SK-N-SH (cell line): ENCODE measurements around the gene DISP2. TPM values are rescaled to one million over a fixed set of nuclear protein-coding genes. Genes with fewer than 3 reads are reported as not detected.

ENCODE experiments used
- CTCF ChIA-PET: fragments of 300-600, 350-600 bp; formaldehyde crosslinking; extraction: SDS; loops from one replicate; lab custom pipeline; 2021; lab: Yijun Ruan, JAX
- POLR2A ChIA-PET: fragments of 350-600 bp; sonication (Branson Sonifier 250); formaldehyde crosslinking; extraction: SDS; loops from one replicate; lab custom pipeline; 2020; ENCODE audit warnings: antibody characterized with exemption, inconsistent platforms; lab: Yijun Ruan, JAX
- DNase-seq: peaks from one replicate; pipeline ENCODE4 v3.0.0; 2012
- H2AFZ ChIP-seq: fragments of 200-600 bp; sonication (generic); 2 replicates; pipeline ENCODE4 v1.8.1; 2016; ENCODE audit warnings: antibody characterized with exemption, mild to moderate bottlenecking, low read depth
- H3F3A ChIP-seq: fragments of 200-600 bp; sonication (generic); replicated peaks from 2 replicates; pipeline ENCODE3; 2016; ENCODE audit warnings: antibody characterized with exemption, mild to moderate bottlenecking; ENCODE audit not compliant: insufficient read depth
- H3K27ac ChIP-seq, 2 experiments: fragments of 200-500 bp in 1 of 2; fragments of 200-600 bp in 1 of 2; sonication (Bioruptor generic) in 1 of 2; sonication (generic), shearing (Covaris generic) in 1 of 2; 2 replicates each; pipeline versions ENCODE4 v1.5.1 to v1.6.1; 2014 to 2016; ENCODE audit warnings: low read depth in 2 of 2, inconsistent platforms in 1 of 2, low read length in 1 of 2, mild to moderate bottlenecking in 1 of 2, mixed read lengths in 1 of 2
- H3K27me3 ChIP-seq: fragments of 200-600 bp; sonication (generic), shearing (Covaris generic); 2 replicates; pipeline ENCODE4 v1.6.1; 2016; ENCODE audit warnings: mixed run types; ENCODE audit not compliant: insufficient read depth
- H3K36me3 ChIP-seq, 2 experiments: fragments of 200-500 bp in 1 of 2; fragments of 200-600 bp in 1 of 2; sonication (Bioruptor generic) in 1 of 2; sonication (generic) in 1 of 2; replicated peaks in 1 of 2; 2 replicates each; pipeline versions ENCODE3 to v1.5.1; 2014 to 2016; ENCODE audit warnings: low read length in 1 of 2, mild to moderate bottlenecking in 1 of 2; ENCODE audit not compliant: insufficient read depth in 2 of 2, control insufficient read depth in 1 of 2
- H3K4me1 ChIP-seq, 2 experiments: fragments of 200-500 bp in 1 of 2; fragments of 200-600 bp in 1 of 2; sonication (Bioruptor generic) in 1 of 2; sonication (generic), shearing (Covaris generic) in 1 of 2; 2 replicates each; pipeline versions ENCODE4 v1.5.1 to v1.6.1; 2014 to 2016; ENCODE audit warnings: low read depth in 1 of 2, low read length in 1 of 2, mixed run types in 1 of 2; ENCODE audit not compliant: insufficient read depth in 2 of 2, control insufficient read depth in 1 of 2
- H3K4me2 ChIP-seq: fragments of 200-600 bp; sonication (generic), shearing (Covaris generic); 2 replicates; pipeline ENCODE4 v1.6.1; 2017; ENCODE audit warnings: mixed run types
- H3K4me3 ChIP-seq, 2 experiments: fragments of 200-500 bp in 1 of 2; fragments of 200-600 bp in 1 of 2; sonication (Bioruptor generic) in 1 of 2; sonication (generic), shearing (Covaris generic) in 1 of 2; 2 replicates each; pipeline versions ENCODE4 v1.5.1 to v1.8.1; 2014 to 2016; ENCODE audit warnings: low read depth in 2 of 2, inconsistent platforms in 1 of 2, low read length in 1 of 2, mild to moderate bottlenecking in 1 of 2, mixed read lengths in 1 of 2, moderate library complexity in 1 of 2
- H3K79me2 ChIP-seq: fragments of 200-600 bp; sonication (generic); 2 replicates; pipeline ENCODE4 v1.8.1; 2017; ENCODE audit warnings: mild to moderate bottlenecking; ENCODE audit not compliant: insufficient read depth
- H3K9ac ChIP-seq: fragments of 200-600 bp; sonication (generic); 2 replicates; pipeline ENCODE4 v1.6.1; 2017; ENCODE audit warnings: mixed run types
- H3K9me2 ChIP-seq: fragments of 200-600 bp; sonication (generic); 2 replicates; pipeline ENCODE4 v1.6.1; 2017; ENCODE audit warnings: mixed run types
- H3K9me3 ChIP-seq: fragments of 200-600 bp; sonication (generic); 2 replicates; pipeline ENCODE4 v1.6.1; 2017; ENCODE audit warnings: mixed run types, mild to moderate bottlenecking, moderate library complexity
- H4K20me1 ChIP-seq: fragments of 200-600 bp; sonication (generic); 2 replicates; pipeline ENCODE4 v1.6.1; 2017; ENCODE audit warnings: mild to moderate bottlenecking, mixed run types; ENCODE audit not compliant: insufficient read depth
- CHD2 ChIP-seq: fragments of 150-350 bp; IDR thresholded peaks from 2 replicates; pipeline ENCODE4 v1.6.1; 2018; ENCODE audit warnings: low read length; ENCODE audit not compliant: partially characterized antibody
- ELF1 ChIP-seq: IDR thresholded peaks from 2 replicates; pipeline ENCODE4 v1.4.0; 2012
- EP300 ChIP-seq, 2 experiments: IDR thresholded peaks; 2 replicates each; pipeline versions ENCODE4 v1.4.0 to v1.6.1; 2012; ENCODE audit warnings: borderline replicate concordance in 1 of 2, low read depth in 1 of 2, low read length in 1 of 2
- EZH2phosphoT487 ChIP-seq: fragments of 200-600 bp; sonication (generic); IDR thresholded peaks from 2 replicates; pipeline ENCODE4 v1.6.1; 2017; ENCODE audit warnings: low read depth, mixed run types, mild to moderate bottlenecking, antibody characterized with exemption, moderate library complexity, borderline replicate concordance
- FOSL2 ChIP-seq: IDR thresholded peaks from 2 replicates; pipeline ENCODE4 v1.4.0; 2012; ENCODE audit warnings: low read depth, mild to moderate bottlenecking, moderate library complexity, borderline replicate concordance
- FOXJ3 ChIP-seq: sonication (generic); formaldehyde crosslinking; IDR thresholded peaks from 2 replicates; pipeline ENCODE4 v1.5.1; 2020; ENCODE audit warnings: mild to moderate bottlenecking, missing genetic modification reagents
- GATA2 ChIP-seq: sonication (generic); formaldehyde crosslinking; IDR thresholded peaks from 2 replicates; pipeline ENCODE4 v1.5.0; 2020; ENCODE audit warnings: mild to moderate bottlenecking, missing genetic modification reagents
- JUND ChIP-seq: IDR thresholded peaks from 2 replicates; pipeline ENCODE4 v1.4.0; 2012
- MXI1 ChIP-seq: IDR thresholded peaks from 2 replicates; pipeline ENCODE4 v1.6.1; 2012; ENCODE audit warnings: mild to moderate bottlenecking, low read depth, low read length, improper control_type of control experiment
- POLR2AphosphoS5 ChIP-seq: IDR thresholded peaks from 2 replicates; pipeline ENCODE4 v1.6.1; 2012; ENCODE audit warnings: low read depth, low read length
- RAD21 ChIP-seq: IDR thresholded peaks from 2 replicates; pipeline ENCODE4 v1.6.1; 2012; ENCODE audit warnings: mild to moderate bottlenecking, low read length
- RXRA ChIP-seq: IDR thresholded peaks from 2 replicates; pipeline ENCODE4 v1.4.0; 2012; ENCODE audit warnings: low read depth, mild to moderate bottlenecking, borderline replicate concordance
- SMC3 ChIP-seq: IDR thresholded peaks from 2 replicates; pipeline ENCODE4 v1.6.1; 2012; ENCODE audit warnings: low read depth, low read length, improper control_type of control experiment
- TAF1 ChIP-seq: IDR thresholded peaks from 2 replicates; pipeline ENCODE4 v1.6.1; 2012; ENCODE audit warnings: low read depth, mild to moderate bottlenecking, low read length, moderate library complexity, borderline replicate concordance
- TCF12 ChIP-seq: IDR thresholded peaks from 2 replicates; pipeline ENCODE4 v1.4.0; 2012
- TEAD4 ChIP-seq: IDR thresholded peaks from 2 replicates; pipeline ENCODE4 v1.4.0; 2012; ENCODE audit warnings: mild to moderate bottlenecking, borderline replicate concordance; ENCODE audit not compliant: insufficient read depth
- YY1 ChIP-seq: IDR thresholded peaks from 2 replicates; pipeline ENCODE4 v1.4.0; 2012; ENCODE audit warnings: low read depth, mild to moderate bottlenecking
- WGBS: methylation state at CpG from one replicate; pipeline ENCODE4 v1.1.6; 2017; ENCODE audit warnings: low lambda C conversion rate; 5-methylcytosine and 5-hydroxymethylcytosine counted together
- polyA plus RNA-seq, 3 experiments: library from polyadenylated mRNA; depleted of rRNA; stranded (reverse); fragments of >200 nt; gene quantifications; 2 replicates each; pipeline ENCODE4 v1.2.3, GENCODE V29; 2012
- TF ChIP-seq, protein P1 (sequence below): IDR thresholded peaks from 2 replicates; pipeline ENCODE4 v1.4.0; 2012; ENCODE audit warnings: low read depth
- TF ChIP-seq, protein P2 (sequence below): IDR thresholded peaks from 2 replicates; pipeline ENCODE4 v1.4.0; 2012; ENCODE audit warnings: low read depth, borderline replicate concordance
- TF ChIP-seq, protein P3 (sequence below): IDR thresholded peaks from 2 replicates; pipeline ENCODE4 v1.4.0; 2012; ENCODE audit warnings: low read depth, borderline replicate concordance

Gene DISP2
- polyA plus RNA-seq, 1 of the 3 experiments (the other 2 are of a cell fraction): 0.12 TPM

DNA sequence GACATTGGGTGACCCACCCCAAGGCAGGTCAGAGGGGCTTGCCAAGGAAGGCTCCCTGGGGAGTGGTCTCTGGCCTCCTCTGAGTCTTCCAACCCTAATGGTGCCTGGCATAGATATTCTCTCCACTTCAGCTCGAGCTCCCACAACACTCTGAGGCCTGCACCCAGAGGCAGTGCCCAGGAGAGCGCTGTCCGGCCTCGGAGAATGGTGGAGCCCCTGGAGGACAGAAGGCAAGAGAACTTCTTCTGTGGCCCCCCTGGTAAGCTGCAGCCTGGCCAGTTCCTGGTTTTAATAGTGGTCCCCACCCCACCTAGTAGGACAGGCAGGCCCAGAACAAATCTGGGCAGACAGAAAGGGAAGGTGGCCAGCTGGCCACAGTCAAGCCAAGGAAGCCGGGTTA lies 7.0 kb downstream of the DISP2 start:
- POLR2A ChIA-PET: interaction anchor here (0.5 kb wide), 1 partner anchor 125 kb away, joined by 4 read pairs; no protein-coding TSS in a partner anchor
- WGBS: 92% methylated on average over 4 of the region's 5 CpGs
- H3K4me3 ChIP-seq: no peak overlapping the region
- H3K27ac ChIP-seq: no peak overlapping the region
- TF ChIP-seq ELF1 (no peak), JUND (no peak), SMC3 (no peak), EZH2phosphoT487 (no peak), MXI1 (no peak), RAD21 (no peak), FOXJ3 (no peak), GATA2 (no peak), FOSL2 (no peak)
- TF ChIP-seq, protein P1, sequence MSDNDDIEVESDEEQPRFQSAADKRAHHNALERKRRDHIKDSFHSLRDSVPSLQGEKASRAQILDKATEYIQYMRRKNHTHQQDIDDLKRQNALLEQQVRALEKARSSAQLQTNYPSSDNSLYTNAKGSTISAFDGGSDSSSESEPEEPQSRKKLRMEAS: no peak
- TF ChIP-seq, all 33 proteins: peak for 0
- Histone ChIP-seq H3K36me3 (no peaks in the 10 kb centered on the region), H3K4me2 (no peak overlapping the region), H3K4me1 (peaks cover 0 to 17% of the 10 kb centered on the region in 2 experiments; a peak in 1 of 4 replicates), H3K79me2 (no peaks in the 10 kb centered on the region), H2AFZ (no peak overlapping the region), H3K27me3 (0 out of 2 replicates have a peak, but pooled peaks cover 9% of the 10 kb centered on the region), H3K9me3 (no peaks in the 10 kb centered on the region), H4K20me1 (no peaks in the 10 kb centered on the region), H3K9me2 (no peaks in the 10 kb centered on the region), H3F3A (no peaks in the 10 kb centered on the region), H3K9ac (no peak overlapping the region)
- DNase-seq: no peak
- CTCF ChIA-PET: interaction anchor here (1.1 to 70.6 kb wide), 3 partner anchors 11 to 57 kb away, joined by 4 to 2194 read pairs (median 4); partner anchors contain the start of genes ANKRD63, CCDC9B, INAFM2 and PLCB2

DNA sequence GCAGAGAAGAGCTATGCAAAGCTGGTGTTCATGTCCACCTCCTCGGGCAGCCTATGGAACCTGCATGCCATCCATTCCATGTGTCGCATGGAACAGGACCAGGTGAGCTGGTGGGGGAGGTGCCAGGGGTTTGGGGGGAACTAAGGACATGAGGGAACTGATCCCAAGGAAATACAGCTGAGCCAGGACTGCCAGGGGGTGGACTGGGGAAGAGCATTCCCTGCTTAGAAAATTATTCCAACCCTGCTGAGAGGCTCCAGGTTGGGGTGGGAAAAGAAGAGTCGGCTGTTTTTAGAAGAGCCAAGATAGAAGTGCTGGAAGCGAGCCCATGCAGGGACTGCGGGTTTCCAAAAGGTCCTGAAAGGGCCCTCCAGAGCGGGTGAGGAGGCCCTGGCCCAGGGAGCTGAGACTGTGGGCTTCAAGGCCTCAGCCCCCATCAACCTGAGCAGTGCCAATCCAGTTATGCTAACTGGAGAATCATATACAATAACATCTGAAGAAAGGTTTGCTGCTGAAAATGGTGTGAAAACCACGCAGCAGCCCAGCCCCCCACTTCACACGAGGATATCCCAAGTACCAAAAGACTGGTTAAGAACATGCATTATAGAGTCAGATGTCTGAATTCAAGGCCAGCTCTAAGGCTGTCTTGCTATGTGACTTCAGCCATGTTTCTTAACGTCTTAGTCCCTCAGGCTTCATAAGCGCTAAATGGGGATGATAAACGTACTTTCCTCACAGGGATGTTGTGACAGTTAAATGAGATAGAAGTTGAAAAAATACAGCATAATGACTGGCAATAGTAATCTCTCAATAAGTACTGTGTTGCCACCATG lies 7.8 kb downstream of the DISP2 start:
- Histone ChIP-seq H3K4me3 (no peak overlapping the region), H3K4me1 (peaks cover 0 to 17% of the 10 kb centered on the region in 2 experiments; a peak in 1 of 4 replicates), H3K9me2 (no peaks in the 10 kb centered on the region), H3K4me2 (no peak overlapping the region), H3K9me3 (no peaks in the 10 kb centered on the region)
- CTCF ChIA-PET: interaction anchor here (1.2 to 70.6 kb wide), 4 partner anchors 8 to 56 kb away, joined by 3 to 2194 read pairs (median 16); partner anchors contain the start of genes ANKRD63, CCDC9B, DISP2 and INAFM2
- POLR2A ChIA-PET: interaction anchor here (0.5 to 1.2 kb wide), 2 partner anchors 25 to 124 kb away, joined by 4 to 6 read pairs; partner anchors contain the start of gene CCDC9B
- no peak for DNase-seq
- WGBS: 79% methylated on average over 11 of the region's 11 CpGs
- TF ChIP-seq TCF12 (no peak), POLR2AphosphoS5 (no peak), JUND (no peak), TAF1 (no peak), EP300 (IDR thresholded peaks at IDR 0.05; ENCODE audit: borderline replicate concordance in 1 of 2, low read depth in 1 of 2, low read length in 1 of 2) (no peak), FOXJ3 (no peak), YY1 (no peak), CHD2 (no peak), RXRA (no peak), SMC3 (no peak), ELF1 (no peak), TEAD4 (no peak), GATA2 (no peak)
- TF ChIP-seq, protein P2, sequence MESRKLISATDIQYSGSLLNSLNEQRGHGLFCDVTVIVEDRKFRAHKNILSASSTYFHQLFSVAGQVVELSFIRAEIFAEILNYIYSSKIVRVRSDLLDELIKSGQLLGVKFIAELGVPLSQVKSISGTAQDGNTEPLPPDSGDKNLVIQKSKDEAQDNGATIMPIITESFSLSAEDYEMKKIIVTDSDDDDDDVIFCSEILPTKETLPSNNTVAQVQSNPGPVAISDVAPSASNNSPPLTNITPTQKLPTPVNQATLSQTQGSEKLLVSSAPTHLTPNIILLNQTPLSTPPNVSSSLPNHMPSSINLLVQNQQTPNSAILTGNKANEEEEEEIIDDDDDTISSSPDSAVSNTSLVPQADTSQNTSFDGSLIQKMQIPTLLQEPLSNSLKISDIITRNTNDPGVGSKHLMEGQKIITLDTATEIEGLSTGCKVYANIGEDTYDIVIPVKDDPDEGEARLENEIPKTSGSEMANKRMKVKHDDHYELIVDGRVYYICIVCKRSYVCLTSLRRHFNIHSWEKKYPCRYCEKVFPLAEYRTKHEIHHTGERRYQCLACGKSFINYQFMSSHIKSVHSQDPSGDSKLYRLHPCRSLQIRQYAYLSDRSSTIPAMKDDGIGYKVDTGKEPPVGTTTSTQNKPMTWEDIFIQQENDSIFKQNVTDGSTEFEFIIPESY: no peak
- TF ChIP-seq, protein P3, sequence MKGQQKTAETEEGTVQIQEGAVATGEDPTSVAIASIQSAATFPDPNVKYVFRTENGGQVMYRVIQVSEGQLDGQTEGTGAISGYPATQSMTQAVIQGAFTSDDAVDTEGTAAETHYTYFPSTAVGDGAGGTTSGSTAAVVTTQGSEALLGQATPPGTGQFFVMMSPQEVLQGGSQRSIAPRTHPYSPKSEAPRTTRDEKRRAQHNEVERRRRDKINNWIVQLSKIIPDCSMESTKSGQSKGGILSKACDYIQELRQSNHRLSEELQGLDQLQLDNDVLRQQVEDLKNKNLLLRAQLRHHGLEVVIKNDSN: no peak
- TF ChIP-seq, all 33 proteins: peak for 0
- Histone ChIP-seq H3K27ac (no peak overlapping the region), H2AFZ (no peak overlapping the region), H3F3A (no peaks in the 10 kb centered on the region), H3K9ac (no peak overlapping the region), H4K20me1 (no peaks in the 10 kb centered on the region), H3K27me3 (0 out of 2 replicates have a peak, but pooled peaks cover 1% of the 10 kb centered on the region), H3K79me2 (no peaks in the 10 kb centered on the region), H3K36me3 (no peaks in the 10 kb centered on the region)
